Transverse colon (tissue), 4 donors: Measurements from ENCODE around the gene TSHZ3. TPM values are rescaled to one million over a fixed set of nuclear protein-coding genes. Genes with fewer than 3 reads are reported as not detected.
A peak's percentile ranks its signal among the peaks of the same experiment; 100 is the strongest.

Source experiments
- DNase-seq: peaks from one replicate; pipeline ENCODE4 v3.0.0-alpha.2; 2019
- H3K27ac ChIP-seq, 4 donors: fragments of 200-600 bp; sonication (generic); 2 replicates each; pipeline ENCODE4 v1.5.1; 2016 to 2018; ENCODE audit warnings: inconsistent platforms in 4 of 4
- H3K27me3 ChIP-seq: fragments of 200-600 bp; sonication (generic); 2 replicates; pipeline ENCODE4 v1.5.1; 2017; ENCODE audit warnings: inconsistent platforms
- H3K36me3 ChIP-seq, 4 donors: fragments of 200-600 bp; sonication (generic); 2 replicates each; pipeline ENCODE4 v1.5.1; 2017 to 2019; ENCODE audit warnings: inconsistent platforms in 4 of 4
- H3K4me1 ChIP-seq, 4 donors: fragments of 200-600 bp; sonication (generic); 2 replicates each; pipeline ENCODE4 v1.5.1; 2017 to 2020; ENCODE audit warnings: inconsistent platforms in 4 of 4
- H3K4me3 ChIP-seq, 4 donors: fragments of 200-600 bp; sonication (generic); 1 replicate in 1 of 4; 2 replicates in 3 of 4; pipeline versions ENCODE4 v1.5.1 to v1.6.1; 2017 to 2019; ENCODE audit warnings: inconsistent platforms in 4 of 4
- H3K9me3 ChIP-seq, 2 donors: fragments of 200-600 bp; sonication (generic); 2 replicates each; pipeline ENCODE4 v1.5.1; 2017 to 2019; ENCODE audit warnings: inconsistent platforms in 2 of 2
- CTCF ChIP-seq, 5 experiments: fragments of 200-600 bp in 3 of 5; fragments of 450-650 bp in 2 of 5; sonication (generic) in 3 of 5; IDR thresholded peaks; 1 replicate in 2 of 5; 2 replicates in 3 of 5; pipeline ENCODE4 v1.5.1; 2016 to 2017; ENCODE audit warnings: antibody characterized with exemption in 5 of 5, inconsistent platforms in 3 of 5, mild to moderate bottlenecking in 2 of 5, moderate library complexity in 1 of 5
- EP300 ChIP-seq: sonication (generic); formaldehyde crosslinking; IDR thresholded peaks from one replicate; pipeline ENCODE4 v1.6.1; 2017; ENCODE audit warnings: antibody characterized with exemption, low read depth
- POLR2A ChIP-seq: fragments of 450-650 bp; IDR thresholded peaks from one replicate; pipeline ENCODE4 v1.6.1; 2016; ENCODE audit warnings: antibody characterized with exemption, mild to moderate bottlenecking, moderate library complexity
- POLR2AphosphoS5 ChIP-seq, 3 donors: sonication (generic); formaldehyde crosslinking; IDR thresholded peaks; one replicate each; pipeline ENCODE4 v1.6.1; 2016; ENCODE audit warnings: antibody characterized with exemption in 3 of 3
- WGBS, 2 donors: methylation state at CpG; one replicate each; pipeline ENCODE4 v1.1.5; 2018; ENCODE audit warnings: low coverage in 1 of 2; 5-methylcytosine and 5-hydroxymethylcytosine counted together
- in situ Hi-C, 4 donors: fragments of 200-750 bp; cut with MboI; loops; one replicate each; pipeline versions ENCODE4 v1.15.0 to v1.15.1; 2017; ENCODE audit warnings: low sequenced_read_pairs in 3 of 4, low pct_ligation_motif_present in 1 of 4, low pct_unique_long_range_greater_than_20kb in 1 of 4
- intact Hi-C: fragments of 100-400 bp; cut with DNase I; formaldehyde crosslinking; loops from one replicate; pipeline ENCODE4 v1.15.1; 2023; ENCODE audit warnings: low total_unique reads
- total RNA-seq, 4 donors: library from RNA; depleted of rRNA; stranded (reverse); fragments of >200 nt; gene quantifications; one replicate each; pipeline ENCODE4 v1.1.0, GENCODE V29; 2016

TSHZ3 gene
- total RNA-seq, 4 donors from 2014 or later: 3.0 to 6.4 (median 4.6) TPM

- Histone ChIP-seq H3K36me3 (no peaks in the 10 kb centered on the region), H3K27me3 (no peaks in the 10 kb centered on the region), H3K4me3 (no peak overlapping the region), H3K9me3 (no peaks in the 10 kb centered on the region), H3K4me1 (peaks cover 0 to 26% (median 12%) of the 10 kb centered on the region in 4 donors), H3K27ac (peak overlapping the region in 3 of 4 donors; percentile 8 to 59 (median 14))
- no peak for DNase-seq
- intact Hi-C loops: no loop called here
- WGBS, 2 donors: 45 to 55% methylated on average over 8 to 11 of the region's 11 CpGs
- in situ Hi-C loops: no loop called here
- TF ChIP-seq EP300 (no peak), POLR2AphosphoS5 (IDR thresholded peaks at IDR 0.05) (peak in 1 of 3 donors; percentile 42)
These were observed 87.5 kb downstream of the TSHZ3 start for GRCh38 chr19:31261603-31262212.

- WGBS, 2 donors: 7 to 48% methylated on average over 2 to 3 of the region's 3 CpGs
- TF ChIP-seq CTCF (IDR thresholded peaks at IDR 0.05) (no peak), POLR2AphosphoS5 (IDR thresholded peaks at IDR 0.05) (no peak), EP300 (no peak), POLR2A (no peak)
- Histone ChIP-seq H3K27me3 (no peaks in the 10 kb centered on the region), H3K9me3 (no peaks in the 10 kb centered on the region), H3K4me3 (no peak overlapping the region), H3K4me1 (peaks cover 0 to 26% (median 12%) of the 10 kb centered on the region in 4 donors), H3K27ac (peak overlapping the region in 2 of 4 donors; percentile 14 to 59), H3K36me3 (no peaks in the 10 kb centered on the region)
- no peak for DNase-seq
- intact Hi-C loops (no loop called here), in situ Hi-C loops (no loop called here)
These were observed 88.1 kb downstream of the TSHZ3 start for GRCh38 chr19:31261019-31261602.

- TF ChIP-seq EP300 (no peak), POLR2AphosphoS5 (IDR thresholded peaks at IDR 0.05) (no peak), POLR2A (no peak), CTCF (IDR thresholded peaks at IDR 0.05) (no peak)
- peaks cover 0 to 26% (median 12%) of the 10 kb centered on the region in 4 donors for H3K4me1 ChIP-seq
- WGBS, 2 donors: 66 to 78% methylated on average over 6 to 7 of the region's 7 CpGs
- no peak overlapping the region for H3K27ac ChIP-seq
- in situ Hi-C loops: no loop called here
- no peaks in the 10 kb centered on the region for H3K9me3 ChIP-seq
- H3K4me3 ChIP-seq: no peak overlapping the region
- no peaks in the 10 kb centered on the region for H3K27me3 ChIP-seq
- intact Hi-C loops: no loop called here
- DNase-seq: no peak
- H3K36me3 ChIP-seq: no peaks in the 10 kb centered on the region
These were observed 88.9 kb downstream of the TSHZ3 start for GRCh38 chr19:31260171-31260933.

- intact Hi-C loops: no loop called here
- Histone ChIP-seq H3K27me3 (no peaks in the 10 kb centered on the region), H3K4me1 (peaks cover 0 to 26% (median 12%) of the 10 kb centered on the region in 4 donors), H3K36me3 (no peaks in the 10 kb centered on the region), H3K9me3 (no peaks in the 10 kb centered on the region), H3K27ac (no peak overlapping the region), H3K4me3 (no peak overlapping the region)
- no peak for DNase-seq
- no peak for TF ChIP-seq POLR2AphosphoS5 (IDR thresholded peaks at IDR 0.05)
- no peak for TF ChIP-seq EP300
- TF ChIP-seq CTCF (IDR thresholded peaks at IDR 0.05): no peak
- TF ChIP-seq POLR2A: no peak
- 70% methylated on average over 15 of the region's 15 CpGs; no CpG with 5 or more reads in 1 of the 2 donors for WGBS, 2 donors
- in situ Hi-C loops: no loop called here
These were observed 90.8 kb downstream of the TSHZ3 start for GRCh38 chr19:31258211-31259052.
